GM12873 (cell line): ENCODE data around the gene CCDC159.

Source experiments
- TF ChIP-seq, protein P1 (sequence below): IDR thresholded peaks from 2 replicates; pipeline ENCODE4 v1.5.1; 2012; ENCODE audit warnings: low read depth, mild to moderate bottlenecking, moderate library complexity, low read length, control low read depth; ENCODE audit not compliant: insufficient read depth; ENCODE audit errors: missing control alignments

CCDC159 gene

DNA sequence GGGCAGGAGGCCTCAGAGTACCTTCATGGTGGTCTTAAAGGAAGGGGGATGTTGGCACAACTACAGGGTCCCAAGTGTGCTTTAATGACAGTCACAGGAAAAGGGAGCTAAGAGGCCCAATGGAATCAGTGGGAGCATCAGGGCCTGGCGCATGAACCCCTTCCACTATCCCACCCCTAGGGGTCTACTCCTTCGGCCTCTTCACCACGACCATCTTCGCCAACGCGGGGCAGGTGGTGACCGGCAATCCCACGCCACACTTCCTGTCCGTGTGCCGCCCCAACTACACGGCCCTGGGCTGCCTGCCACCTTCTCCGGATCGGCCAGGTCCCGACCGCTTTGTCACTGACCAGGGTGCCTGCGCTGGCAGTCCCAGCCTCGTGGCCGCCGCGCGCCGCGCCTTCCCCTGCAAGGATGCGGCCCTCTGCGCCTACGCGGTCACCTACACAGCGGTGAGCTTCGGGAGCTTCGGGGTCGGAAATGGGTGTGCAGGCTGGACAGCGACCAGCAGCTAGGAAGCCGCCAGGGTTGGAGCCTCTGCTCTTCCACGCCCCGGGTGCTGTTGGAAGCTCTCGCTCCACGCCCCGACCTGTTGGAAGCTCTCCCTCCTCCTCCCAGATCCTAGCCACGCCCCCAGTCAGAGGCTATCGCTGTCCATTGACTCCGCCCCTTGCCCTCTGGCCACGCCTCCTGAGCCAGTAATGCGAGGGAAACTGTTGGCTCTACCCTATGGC, 14.9 kb downstream of the CCDC159 start:
- TF ChIP-seq, protein P1, sequence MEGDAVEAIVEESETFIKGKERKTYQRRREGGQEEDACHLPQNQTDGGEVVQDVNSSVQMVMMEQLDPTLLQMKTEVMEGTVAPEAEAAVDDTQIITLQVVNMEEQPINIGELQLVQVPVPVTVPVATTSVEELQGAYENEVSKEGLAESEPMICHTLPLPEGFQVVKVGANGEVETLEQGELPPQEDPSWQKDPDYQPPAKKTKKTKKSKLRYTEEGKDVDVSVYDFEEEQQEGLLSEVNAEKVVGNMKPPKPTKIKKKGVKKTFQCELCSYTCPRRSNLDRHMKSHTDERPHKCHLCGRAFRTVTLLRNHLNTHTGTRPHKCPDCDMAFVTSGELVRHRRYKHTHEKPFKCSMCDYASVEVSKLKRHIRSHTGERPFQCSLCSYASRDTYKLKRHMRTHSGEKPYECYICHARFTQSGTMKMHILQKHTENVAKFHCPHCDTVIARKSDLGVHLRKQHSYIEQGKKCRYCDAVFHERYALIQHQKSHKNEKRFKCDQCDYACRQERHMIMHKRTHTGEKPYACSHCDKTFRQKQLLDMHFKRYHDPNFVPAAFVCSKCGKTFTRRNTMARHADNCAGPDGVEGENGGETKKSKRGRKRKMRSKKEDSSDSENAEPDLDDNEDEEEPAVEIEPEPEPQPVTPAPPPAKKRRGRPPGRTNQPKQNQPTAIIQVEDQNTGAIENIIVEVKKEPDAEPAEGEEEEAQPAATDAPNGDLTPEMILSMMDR, result no peak

DNA sequence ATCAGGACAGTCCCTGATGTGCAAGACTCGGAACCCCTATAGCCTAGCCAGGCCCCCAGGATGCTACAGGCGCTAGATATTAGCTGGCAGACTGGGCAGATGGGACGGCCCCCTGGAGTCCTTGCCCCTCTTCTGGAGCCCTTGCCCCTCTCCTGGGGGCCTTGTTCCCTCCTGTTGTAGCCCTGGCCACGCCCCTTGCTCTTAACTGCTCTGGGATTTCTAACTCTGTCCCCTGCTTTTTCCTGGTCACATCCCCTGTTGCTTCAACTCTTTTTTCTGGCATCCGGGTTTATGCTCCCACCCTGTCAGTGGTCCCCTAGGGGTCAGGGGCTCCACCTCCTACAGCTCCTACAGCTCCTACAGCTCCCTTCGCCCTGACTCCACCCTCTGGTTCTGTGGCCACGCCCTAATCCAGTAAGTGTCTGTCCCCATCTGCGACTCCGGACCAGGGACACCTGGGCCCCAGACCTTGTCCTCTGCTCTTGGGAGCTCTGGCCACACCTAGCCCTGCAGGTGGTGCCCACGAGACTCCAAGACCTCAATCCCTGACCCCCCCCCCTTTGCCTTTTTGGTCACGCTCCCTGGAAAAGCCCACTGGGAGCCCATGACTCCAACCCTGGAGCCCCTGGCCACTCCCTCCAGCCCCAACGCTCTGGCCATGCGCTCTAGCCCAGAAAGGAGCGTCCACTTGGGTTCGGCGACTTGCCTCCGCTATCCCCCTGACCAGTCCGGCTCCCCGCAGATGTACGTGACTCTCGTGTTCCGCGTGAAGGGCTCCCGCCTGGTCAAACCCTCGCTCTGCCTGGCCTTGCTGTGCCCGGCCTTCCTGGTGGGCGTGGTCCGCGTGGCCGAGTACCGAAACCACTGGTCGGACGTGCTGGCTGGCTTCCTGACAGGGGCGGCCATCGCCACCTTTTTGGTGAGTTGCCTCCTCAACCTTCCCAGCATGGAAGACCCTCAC, 15.7 kb downstream of the CCDC159 start:
- TF ChIP-seq, protein P1, result no peak

DNA sequence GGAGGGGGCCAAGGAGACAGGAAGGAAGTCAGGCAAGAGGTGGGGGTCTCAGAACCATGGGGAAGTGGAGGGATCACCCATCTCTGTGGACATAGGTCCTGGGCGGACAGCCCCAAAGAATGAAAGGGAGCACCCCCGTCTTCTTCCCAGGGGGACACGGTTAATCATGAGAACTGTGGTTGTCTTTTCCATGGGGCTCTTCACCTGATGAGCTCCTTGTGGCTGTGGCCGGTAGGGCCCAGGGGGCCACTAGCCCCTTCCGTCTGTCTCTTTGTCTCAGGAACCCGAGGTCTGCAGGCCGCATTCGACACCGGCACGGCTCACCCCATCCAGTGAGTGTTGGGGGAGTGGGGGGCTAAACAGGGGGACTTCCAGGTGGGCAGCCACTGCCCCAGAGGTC, 17.6 kb downstream of the CCDC159 start:
- TF ChIP-seq, protein P1, result no peak

DNA sequence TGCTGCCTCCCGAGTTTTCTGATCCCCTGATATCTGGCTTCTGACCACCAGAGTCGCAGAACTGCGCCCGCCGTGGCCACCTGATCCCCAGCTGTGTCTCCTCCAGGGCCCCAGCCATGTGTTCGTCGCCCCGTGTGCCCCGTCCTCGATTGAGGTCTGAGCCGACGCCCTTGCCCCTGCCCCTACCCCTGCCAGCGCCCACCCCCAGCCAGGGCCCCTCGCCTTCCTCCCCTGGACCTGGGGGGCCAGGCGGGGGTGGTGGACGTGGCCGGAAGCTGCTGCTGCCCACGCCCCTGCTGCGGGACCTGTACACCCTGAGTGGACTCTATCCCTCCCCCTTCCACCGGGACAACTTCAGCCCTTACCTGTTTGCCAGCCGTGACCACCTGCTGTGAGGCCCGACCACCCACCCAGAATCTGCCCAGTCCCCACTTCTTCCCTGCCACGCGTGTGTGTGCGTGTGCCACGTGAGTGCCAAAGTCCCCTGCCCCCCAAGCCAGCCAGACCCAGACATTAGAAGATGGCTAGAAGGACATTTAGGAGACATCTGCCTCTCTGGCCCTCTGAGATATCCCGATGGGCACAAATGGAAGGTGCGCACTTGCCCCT, 18.1 kb downstream of the CCDC159 start:
- TF ChIP-seq, protein P1, result no peak

DNA sequence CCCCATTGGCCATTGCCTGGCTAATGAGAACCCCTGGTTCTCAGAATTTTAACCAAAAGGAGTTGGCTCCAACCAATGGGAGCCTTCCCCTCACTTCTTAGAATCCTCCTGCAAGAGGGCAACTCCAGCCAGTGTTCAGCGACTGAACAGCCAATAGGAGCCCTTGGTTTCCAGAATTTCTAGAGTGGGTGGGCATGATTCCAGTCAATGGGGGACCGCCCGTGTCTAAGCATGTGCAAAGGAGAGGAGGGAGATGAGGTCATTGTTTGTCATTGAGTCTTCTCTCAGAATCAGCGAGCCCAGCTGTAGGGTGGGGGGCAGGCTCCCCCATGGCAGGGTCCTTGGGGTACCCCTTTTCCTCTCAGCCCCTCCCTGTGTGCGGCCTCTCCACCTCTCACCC, 18.6 kb downstream of the CCDC159 start:
- TF ChIP-seq, protein P1, result no peak

DNA sequence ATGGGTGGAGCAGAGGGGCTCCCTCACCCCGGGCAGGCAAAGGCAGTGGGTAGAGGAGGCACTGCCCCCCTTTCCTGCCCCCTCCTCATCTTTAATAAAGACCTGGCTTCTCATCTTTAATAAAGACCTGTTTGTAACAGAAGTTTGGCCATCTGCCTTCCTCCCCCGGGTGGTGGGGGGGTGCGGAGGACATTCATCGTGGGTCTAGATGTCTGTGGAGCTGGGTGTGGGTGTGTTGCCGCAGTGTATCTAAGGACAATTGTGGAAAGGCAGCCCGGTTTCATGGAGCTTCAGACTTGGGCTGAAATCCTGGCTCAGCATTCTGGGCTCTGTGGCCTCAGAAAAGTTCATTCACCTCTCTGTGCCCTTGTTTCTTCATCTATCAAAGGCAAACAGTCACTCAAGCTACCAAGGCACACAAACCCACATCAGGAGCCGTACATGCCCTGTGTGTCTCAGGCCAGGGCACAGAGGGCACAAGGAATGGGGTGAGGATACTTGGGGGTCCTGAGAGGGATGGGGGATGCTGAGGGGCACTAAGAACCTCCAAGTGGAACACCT, 19.3 kb downstream of the CCDC159 start:
- TF ChIP-seq, protein P1, result no peak
